ENCODE results near the gene AIM2. TPM values are rescaled to one million over a fixed set of nuclear protein-coding genes. Genes with fewer than 3 reads are reported as not detected.
"Not testable (repeated sequence)": the region's sequence is repeated elsewhere in the genome, so short reads cannot be mapped to it uniquely, and the experiment has no call there.

AIM2 gene
- total and polyA plus RNA-seq, 2 donors from 2014 or later: 4.6 TPM; not detected in 1

GRCh38 chr1:159040206-159040605 is 36.4 kb downstream of the AIM2 start:
- intact Hi-C loops (cut with DNase I): no loop called here
- Histone ChIP-seq H3K9ac (ENCODE audit: low read length in 3 of 3) (no peak overlapping the region), H3K4me1 (ENCODE audit: control insufficient read depth in 2 of 3, insufficient read depth in 2 of 3, low read depth in 1 of 3, low read length in 3 of 3) (no peaks in the 10 kb centered on the region), H3K4me3 (ENCODE audit: low read length in 3 of 3) (no peak overlapping the region), H3K36me3 (ENCODE audit: control insufficient read depth in 2 of 3, insufficient read depth in 3 of 3, low read length in 3 of 3) (no peaks in the 10 kb centered on the region), H3K27me3 (ENCODE audit: control insufficient read depth, insufficient read depth, low read length) (no peaks in the 10 kb centered on the region), H3K27ac (ENCODE audit: low read depth in 2 of 2, low read length in 2 of 2) (no peak overlapping the region), H3K9me3 (ENCODE audit: control insufficient read depth in 2 of 3, insufficient read depth in 1 of 3, low read length in 3 of 3) (no peaks in the 10 kb centered on the region)
- FAIRE-seq (no peak), DNase-seq (no peak)
- no peak for TF ChIP-seq CTCF (IDR thresholded peaks at IDR 0.05; ENCODE audit: borderline replicate concordance, extremely low read depth, insufficient read depth)

- Histone ChIP-seq H3K9ac (ENCODE audit: low read length in 3 of 3) (no peak overlapping the region), H3K4me3 (ENCODE audit: low read length in 3 of 3) (no peak overlapping the region), H3K36me3 (ENCODE audit: control insufficient read depth in 2 of 3, insufficient read depth in 3 of 3, low read length in 3 of 3) (no peaks in the 10 kb centered on the region), H3K27ac (ENCODE audit: low read depth in 2 of 2, low read length in 2 of 2) (no peak overlapping the region), H3K27me3 (ENCODE audit: control insufficient read depth, insufficient read depth, low read length) (no peaks in the 10 kb centered on the region), H3K9me3 (ENCODE audit: control insufficient read depth in 2 of 3, insufficient read depth in 1 of 3, low read length in 3 of 3) (no peaks in the 10 kb centered on the region), H3K4me1 (ENCODE audit: control insufficient read depth in 2 of 3, insufficient read depth in 2 of 3, low read depth in 1 of 3, low read length in 3 of 3) (no peaks in the 10 kb centered on the region)
- intact Hi-C loops (cut with DNase I): no loop called here
- FAIRE-seq (no peak), DNase-seq (no peak)
- TF ChIP-seq CTCF (IDR thresholded peaks at IDR 0.05; ENCODE audit: borderline replicate concordance, extremely low read depth, insufficient read depth): no peak
Observed at GRCh38 chr1:159030877-159031447, 45.6 kb downstream of the AIM2 start.

GRCh38 chr1:159030311-159030710 is 46.3 kb downstream of the AIM2 start:
- Histone ChIP-seq H3K27ac (ENCODE audit: low read depth in 2 of 2, low read length in 2 of 2) (no peak overlapping the region), H3K4me1 (ENCODE audit: control insufficient read depth in 2 of 3, insufficient read depth in 2 of 3, low read depth in 1 of 3, low read length in 3 of 3) (no peaks in the 10 kb centered on the region), H3K4me3 (ENCODE audit: low read length in 3 of 3) (no peak overlapping the region), H3K9ac (ENCODE audit: low read length in 3 of 3) (no peak overlapping the region), H3K36me3 (ENCODE audit: control insufficient read depth in 2 of 3, insufficient read depth in 3 of 3, low read length in 3 of 3) (no peaks in the 10 kb centered on the region), H3K9me3 (ENCODE audit: control insufficient read depth in 2 of 3, insufficient read depth in 1 of 3, low read length in 3 of 3) (no peaks in the 10 kb centered on the region), H3K27me3 (ENCODE audit: control insufficient read depth, insufficient read depth, low read length) (no peaks in the 10 kb centered on the region)
- no peak for DNase-seq
- FAIRE-seq: no peak
- intact Hi-C loops (cut with DNase I): no loop called here
- no peak for TF ChIP-seq CTCF (IDR thresholded peaks at IDR 0.05; ENCODE audit: borderline replicate concordance, extremely low read depth, insufficient read depth)

GRCh38 chr1:159026841-159027240 is 49.7 kb downstream of the AIM2 start:
- H3K27me3 ChIP-seq (ENCODE audit: control insufficient read depth, insufficient read depth, low read length); FAIRE-seq; intact Hi-C loops (cut with DNase I); H3K9me3 ChIP-seq (ENCODE audit: control insufficient read depth in 2 of 3, insufficient read depth in 1 of 3, low read length in 3 of 3); H3K4me3 ChIP-seq (ENCODE audit: low read length in 3 of 3); H3K9ac ChIP-seq (ENCODE audit: low read length in 3 of 3); DNase-seq; H3K27ac ChIP-seq (ENCODE audit: low read depth in 2 of 2, low read length in 2 of 2); H3K36me3 ChIP-seq (ENCODE audit: control insufficient read depth in 2 of 3, insufficient read depth in 3 of 3, low read length in 3 of 3); H3K4me1 ChIP-seq (ENCODE audit: control insufficient read depth in 2 of 3, insufficient read depth in 2 of 3, low read depth in 1 of 3, low read length in 3 of 3): not testable (repeated sequence)

Measured in kidney (tissue), 14 donors.